GM19043 (cell line): Measurements from ENCODE around the gene OR2V1.

ENCODE experiments used
- ATAC-seq: cut with Tn5 transposase; IDR thresholded peaks from one replicate; pipeline ENCODE4 v1.9.1; 2021; ENCODE audit warnings: low read depth; ENCODE audit not compliant: unreplicated experiment

Gene OR2V1

GRCh38 chr5:181084621-181085195, 46.3 kb downstream of the OR2V1 start:
- no peak for ATAC-seq

DNA sequence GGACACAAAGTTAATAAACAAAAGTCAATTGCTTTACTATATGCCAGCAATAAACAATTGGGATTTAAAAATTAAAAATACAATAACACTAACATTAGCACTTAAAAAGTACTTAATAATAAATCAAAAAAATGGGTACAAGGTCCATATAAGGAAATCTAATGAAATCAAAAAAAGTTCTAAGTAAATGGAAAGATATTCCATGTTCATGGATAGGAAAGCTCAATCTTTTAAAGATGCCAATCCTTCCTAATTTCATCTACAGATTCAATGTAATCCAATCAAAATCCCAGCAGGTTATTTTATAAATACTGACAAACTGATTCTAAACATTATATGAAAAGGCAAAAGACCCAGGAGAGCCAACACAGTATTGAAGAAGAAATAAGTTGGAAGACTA, 49.0 kb downstream of the OR2V1 start:
- no peak for ATAC-seq

DNA sequence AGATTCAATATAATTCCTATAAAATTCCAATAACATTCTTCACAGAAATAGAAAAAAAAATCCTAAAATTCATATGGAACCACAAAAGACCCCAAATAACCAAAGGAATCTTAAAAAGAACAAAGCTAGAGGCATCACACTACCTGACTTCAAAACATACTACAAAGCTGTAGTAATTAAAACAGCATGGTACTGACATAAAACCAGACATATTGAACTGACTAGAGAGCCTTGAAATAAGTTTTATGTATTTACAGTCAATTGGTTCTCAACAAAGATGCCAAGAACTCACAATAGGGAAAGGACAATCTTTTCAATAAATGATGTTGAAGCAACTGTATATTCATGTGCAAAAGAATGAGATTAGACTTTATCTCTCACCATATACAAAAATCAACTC, 54.0 kb downstream of the OR2V1 start:
- ATAC-seq: no peak
